Right lobe of liver (tissue), 4 donors: ENCODE data around the gene HOXB1.

Experiments
- POLR2A ChIP-seq: fragments of 450-650 bp; IDR thresholded peaks from one replicate; pipeline ENCODE4 v1.6.1; 2017; ENCODE audit warnings: antibody characterized with exemption, mild to moderate bottlenecking
- TF ChIP-seq, protein P1 (sequence below), 4 donors: fragments of 200-600 bp in 3 of 4; fragments of 450-650 bp in 1 of 4; IDR thresholded peaks; one replicate each; pipeline versions ENCODE4 v1.5.1 to v1.8.0; 2016 to 2022; ENCODE audit warnings: antibody characterized with exemption in 4 of 4, mild to moderate bottlenecking in 2 of 4
- donor health status: DM: no; HTN: no; CAD: no.
- donor health status: DM: no; HTN: no; CAD: no.
- donor health status: DM: no; HTN: yes; CAD: no.

DNA sequence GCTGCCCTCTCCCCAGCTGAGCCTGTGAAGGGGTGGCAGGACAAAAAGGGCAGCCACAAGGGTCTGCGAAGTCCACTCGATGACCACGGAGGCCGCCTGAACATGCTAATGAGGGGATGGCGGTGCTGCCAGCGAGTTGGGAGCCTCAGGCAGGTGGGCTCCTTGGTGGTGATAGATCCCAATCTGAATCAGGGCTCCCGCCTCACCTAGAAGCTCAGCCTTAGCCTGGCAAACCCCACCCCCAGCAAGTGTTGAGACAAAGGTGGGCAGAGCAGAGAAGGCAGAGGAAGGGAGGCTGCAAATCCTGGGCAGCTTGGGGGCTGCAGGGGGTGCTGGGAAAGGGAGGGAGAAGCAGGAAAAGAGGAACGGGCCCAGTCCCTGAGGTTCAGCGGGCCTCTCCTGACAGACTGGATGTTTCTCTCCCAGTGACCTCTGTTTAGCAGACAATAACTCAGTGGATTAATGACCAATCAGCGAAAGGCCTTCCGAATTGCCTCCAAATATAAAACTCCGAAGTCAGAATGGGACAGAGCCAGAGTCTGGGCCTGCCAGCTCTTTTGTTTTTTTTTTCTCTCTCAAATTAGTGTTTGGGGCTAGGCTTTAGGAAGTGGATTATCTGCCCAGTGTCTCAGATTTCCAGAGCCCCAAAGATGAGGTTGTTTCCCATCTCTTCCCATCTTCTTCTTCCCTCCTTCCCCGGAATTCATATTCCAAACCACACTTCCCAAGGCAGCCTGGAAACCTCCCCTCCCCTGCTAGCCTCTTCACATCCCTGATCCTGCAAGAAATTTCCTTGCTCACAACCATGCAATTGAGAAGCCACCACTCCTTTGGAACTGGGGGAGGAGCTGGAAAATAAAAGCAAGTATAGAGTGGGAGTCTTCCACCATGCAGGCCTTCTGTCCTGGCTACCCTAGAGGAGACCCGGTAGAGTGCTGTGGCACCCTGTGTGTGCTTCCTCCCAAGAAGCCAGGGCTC, 29.3 kb upstream of the HOXB1 start:
- TF ChIP-seq POLR2A = no peak
- TF ChIP-seq, protein P1, sequence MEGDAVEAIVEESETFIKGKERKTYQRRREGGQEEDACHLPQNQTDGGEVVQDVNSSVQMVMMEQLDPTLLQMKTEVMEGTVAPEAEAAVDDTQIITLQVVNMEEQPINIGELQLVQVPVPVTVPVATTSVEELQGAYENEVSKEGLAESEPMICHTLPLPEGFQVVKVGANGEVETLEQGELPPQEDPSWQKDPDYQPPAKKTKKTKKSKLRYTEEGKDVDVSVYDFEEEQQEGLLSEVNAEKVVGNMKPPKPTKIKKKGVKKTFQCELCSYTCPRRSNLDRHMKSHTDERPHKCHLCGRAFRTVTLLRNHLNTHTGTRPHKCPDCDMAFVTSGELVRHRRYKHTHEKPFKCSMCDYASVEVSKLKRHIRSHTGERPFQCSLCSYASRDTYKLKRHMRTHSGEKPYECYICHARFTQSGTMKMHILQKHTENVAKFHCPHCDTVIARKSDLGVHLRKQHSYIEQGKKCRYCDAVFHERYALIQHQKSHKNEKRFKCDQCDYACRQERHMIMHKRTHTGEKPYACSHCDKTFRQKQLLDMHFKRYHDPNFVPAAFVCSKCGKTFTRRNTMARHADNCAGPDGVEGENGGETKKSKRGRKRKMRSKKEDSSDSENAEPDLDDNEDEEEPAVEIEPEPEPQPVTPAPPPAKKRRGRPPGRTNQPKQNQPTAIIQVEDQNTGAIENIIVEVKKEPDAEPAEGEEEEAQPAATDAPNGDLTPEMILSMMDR (IDR thresholded peaks at IDR 0.05) = no peak
